HG03159 (cell line): Measurements from ENCODE around the gene WDR91.

Source experiments
- ATAC-seq: cut with Tn5 transposase; IDR thresholded peaks from one replicate; pipeline ENCODE4 v1.9.1; 2021; ENCODE audit warnings: mild to moderate bottlenecking, moderate library complexity; ENCODE audit not compliant: unreplicated experiment

The WDR91 gene

GRCh38 chr7:135211179-135211945, at the start of gene WDR91:
Gene WDR91, minus strand, starts transcription at chr7:135211526. Its CDS starts 24 bp downstream, at chr7:135211502.
- peak; percentile 79 for ATAC-seq

GRCh38 chr7:135260470-135260869, 49.1 kb upstream of the WDR91 start:
- no peak for ATAC-seq

- ATAC-seq: no peak
Observed at GRCh38 chr7:135259702-135260101, 48.4 kb upstream of the WDR91 start.

- ATAC-seq: no peak
Observed at GRCh38 chr7:135258585-135258984, 47.3 kb upstream of the WDR91 start.

- no peak for ATAC-seq
Observed at GRCh38 chr7:135257790-135258189, 46.5 kb upstream of the WDR91 start.

GRCh38 chr7:135253851-135254771, 42.8 kb upstream of the WDR91 start:
- no peak for ATAC-seq

GRCh38 chr7:135251496-135252391, 40.4 kb upstream of the WDR91 start:
- ATAC-seq: no peak

- ATAC-seq: no peak
Observed at GRCh38 chr7:135248546-135248945, 37.2 kb upstream of the WDR91 start.

- no peak for ATAC-seq
Observed at GRCh38 chr7:135247746-135248471, 36.6 kb upstream of the WDR91 start.

- ATAC-seq: no peak
Observed at GRCh38 chr7:135246191-135246825, 35.0 kb upstream of the WDR91 start.

GRCh38 chr7:135245226-135246190, 34.2 kb upstream of the WDR91 start:
- no peak for ATAC-seq

GRCh38 chr7:135242096-135242684, 30.9 kb upstream of the WDR91 start:
- ATAC-seq: no peak

GRCh38 chr7:135240441-135240840, 29.1 kb upstream of the WDR91 start:
- no peak for ATAC-seq

- no peak for ATAC-seq
Observed at GRCh38 chr7:135239263-135239662, 27.9 kb upstream of the WDR91 start.

GRCh38 chr7:135238112-135238744, 26.9 kb upstream of the WDR91 start:
- ATAC-seq: no peak

GRCh38 chr7:135236727-135237126, 25.4 kb upstream of the WDR91 start:
- ATAC-seq: peak; percentile 79

GRCh38 chr7:135235841-135236240, 24.5 kb upstream of the WDR91 start:
- no peak for ATAC-seq

- no peak for ATAC-seq
Observed at GRCh38 chr7:135234727-135235126, 23.4 kb upstream of the WDR91 start.
